GM18511 (cell line): ENCODE results near the gene CDH13.

Experiments used
- ATAC-seq: cut with Tn5 transposase; IDR thresholded peaks from one replicate; pipeline ENCODE4 v1.9.1; 2021; ENCODE audit warnings: mild to moderate bottlenecking, moderate library complexity; ENCODE audit not compliant: unreplicated experiment

CDH13 gene

GRCh38 chr16:83568345-83568744 is 941.6 kb downstream of the CDH13 start:
- ATAC-seq, result no peak

- no peak for ATAC-seq
Observed at GRCh38 chr16:83574388-83574787, 947.6 kb downstream of the CDH13 start.

- no peak for ATAC-seq
Observed at GRCh38 chr16:83577078-83577745, 950.4 kb downstream of the CDH13 start.

- ATAC-seq, result no peak
Observed at GRCh38 chr16:83578171-83578570, 951.4 kb downstream of the CDH13 start.

- ATAC-seq, result no peak
Observed at GRCh38 chr16:83579027-83579426, 952.3 kb downstream of the CDH13 start.

- ATAC-seq, result no peak
Observed at GRCh38 chr16:83579436-83579835, 952.7 kb downstream of the CDH13 start.

- peak; percentile 91 for ATAC-seq
Observed at GRCh38 chr16:83581082-83581481, 954.3 kb downstream of the CDH13 start.

GRCh38 chr16:83581994-83582747 is 955.4 kb downstream of the CDH13 start:
- no peak for ATAC-seq

GRCh38 chr16:83586036-83586435 is 959.3 kb downstream of the CDH13 start:
- no peak for ATAC-seq

- ATAC-seq, result no peak
Observed at GRCh38 chr16:83586461-83587200, 959.9 kb downstream of the CDH13 start.

- no peak for ATAC-seq
Observed at GRCh38 chr16:83587201-83587600, 960.4 kb downstream of the CDH13 start.

- ATAC-seq, result no peak
Observed at GRCh38 chr16:83588070-83588469, 961.3 kb downstream of the CDH13 start.

GRCh38 chr16:83589576-83589975 is 962.8 kb downstream of the CDH13 start:
- no peak for ATAC-seq

GRCh38 chr16:83592778-83593177 is 966.0 kb downstream of the CDH13 start:
- ATAC-seq, result no peak

GRCh38 chr16:83599789-83600462 is 973.2 kb downstream of the CDH13 start:
- no peak for ATAC-seq

GRCh38 chr16:83602761-83603722 is 976.3 kb downstream of the CDH13 start:
- ATAC-seq, result no peak

- no peak for ATAC-seq
Observed at GRCh38 chr16:83603723-83604570, 977.2 kb downstream of the CDH13 start.

GRCh38 chr16:83606486-83607030 is 979.8 kb downstream of the CDH13 start:
- ATAC-seq, result no peak

- ATAC-seq, result no peak
Observed at GRCh38 chr16:83609178-83609577, 982.4 kb downstream of the CDH13 start.
